Liver (tissue), 9 donors: ENCODE data around the gene POU1F1. TPM values are rescaled to one million over a fixed set of nuclear protein-coding genes. Genes with fewer than 3 reads are reported as not detected.
"Not testable (repeated sequence)": the region's sequence is repeated elsewhere in the genome, so short reads cannot be mapped to it uniquely, and the experiment has no call there.

ENCODE experiments used
- DNase-seq: peaks from one replicate; pipeline ENCODE4 v3.0.0-alpha.2; 2017; ENCODE audit warnings: low spot score
- H3K27ac ChIP-seq, 2 donors: one replicate each; pipeline ENCODE4 v1.7.0; 2013; ENCODE audit warnings: inconsistent platforms in 2 of 2, low read length in 2 of 2, control low read depth in 1 of 2, low read depth in 1 of 2, mild to moderate bottlenecking in 1 of 2
- H3K27me3 ChIP-seq, 4 donors: one replicate each; pipeline versions ENCODE4 v1.6.1 to v1.7.0; 2013; ENCODE audit warnings: low read length in 3 of 4, inconsistent platforms in 1 of 4, mild to moderate bottlenecking in 1 of 4, moderate library complexity in 1 of 4; ENCODE audit not compliant: control insufficient read depth in 4 of 4, insufficient read depth in 4 of 4
- H3K36me3 ChIP-seq, 4 donors: one replicate each; pipeline versions ENCODE4 v1.6.1 to v1.7.0; 2013; ENCODE audit warnings: low read length in 3 of 4, mild to moderate bottlenecking in 3 of 4, low read depth in 1 of 4, moderate library complexity in 1 of 4; ENCODE audit not compliant: control insufficient read depth in 4 of 4, insufficient read depth in 3 of 4
- H3K4me1 ChIP-seq, 4 donors: one replicate each; pipeline versions ENCODE4 v1.6.1 to v1.7.0; 2013; ENCODE audit warnings: low read length in 3 of 4, mild to moderate bottlenecking in 3 of 4, moderate library complexity in 1 of 4; ENCODE audit not compliant: control insufficient read depth in 4 of 4, insufficient read depth in 4 of 4
- H3K4me3 ChIP-seq, 3 donors: one replicate each; pipeline versions ENCODE4 v1.6.1 to v1.7.0; 2013; ENCODE audit warnings: low read length in 3 of 3, control low read depth in 1 of 3, low read depth in 1 of 3, mild to moderate bottlenecking in 1 of 3
- H3K9ac ChIP-seq, 2 donors: one replicate each; pipeline ENCODE4 v1.7.0; 2013; ENCODE audit warnings: low read length in 2 of 2, mild to moderate bottlenecking in 2 of 2, moderate library complexity in 2 of 2, control low read depth in 1 of 2, low read depth in 1 of 2
- H3K9me3 ChIP-seq, 4 donors: one replicate each; pipeline versions ENCODE4 v1.6.1 to v1.7.0; 2013; ENCODE audit warnings: low read length in 3 of 4; ENCODE audit not compliant: control insufficient read depth in 4 of 4
- EGR1 ChIP-seq, 2 donors: IDR thresholded peaks; 2 replicates each; pipeline ENCODE4 v1.6.1; 2016 to 2018; ENCODE audit warnings: antibody characterized with exemption in 2 of 2, low read depth in 2 of 2
- FOXA1 ChIP-seq: IDR thresholded peaks from 2 replicates; pipeline ENCODE4 v1.6.1; 2016; ENCODE audit warnings: antibody characterized with exemption
- GABPA ChIP-seq, 2 donors: IDR thresholded peaks in 1 of 2; conservative IDR thresholded peaks in 1 of 2; 2 replicates each; pipeline ENCODE4 v1.6.1; 2016; ENCODE audit warnings: antibody characterized with exemption in 2 of 2, mild to moderate bottlenecking in 1 of 2, moderate library complexity in 1 of 2
- HNF4A ChIP-seq, 2 donors: conservative IDR thresholded peaks; 2 replicates each; pipeline ENCODE4 v1.6.1; 2016; ENCODE audit warnings: antibody characterized with exemption in 2 of 2, mild to moderate bottlenecking in 2 of 2
- HNF4G ChIP-seq: IDR thresholded peaks from 2 replicates; pipeline ENCODE4 v1.6.1; 2016; ENCODE audit warnings: antibody characterized with exemption
- JUND ChIP-seq, 2 donors: IDR thresholded peaks; 2 replicates each; pipeline ENCODE4 v1.6.1; 2016; ENCODE audit warnings: antibody characterized with exemption in 2 of 2
- MAX ChIP-seq: IDR thresholded peaks from 2 replicates; pipeline ENCODE4 v1.6.1; 2016; ENCODE audit warnings: antibody characterized with exemption
- NR2F2 ChIP-seq: IDR thresholded peaks from 2 replicates; pipeline ENCODE4 v1.6.1; 2016; ENCODE audit warnings: antibody characterized with exemption
- RAD21 ChIP-seq, 2 donors: IDR thresholded peaks; 2 replicates each; pipeline ENCODE4 v1.6.1; 2016; ENCODE audit warnings: antibody characterized with exemption in 2 of 2, mild to moderate bottlenecking in 2 of 2
- REST ChIP-seq: IDR thresholded peaks from 2 replicates; pipeline ENCODE4 v1.6.1; 2016; ENCODE audit warnings: antibody characterized with exemption, mild to moderate bottlenecking
- RXRA ChIP-seq, 2 donors: IDR thresholded peaks; 2 replicates each; pipeline ENCODE4 v1.6.1; 2017 to 2018; ENCODE audit warnings: antibody characterized with exemption in 2 of 2, mild to moderate bottlenecking in 1 of 2
- TAF1 ChIP-seq: conservative IDR thresholded peaks from 2 replicates; pipeline ENCODE4 v1.6.1; 2016; ENCODE audit warnings: antibody characterized with exemption, mild to moderate bottlenecking
- YY1 ChIP-seq: IDR thresholded peaks from 2 replicates; pipeline ENCODE4 v1.6.1; 2016; ENCODE audit warnings: antibody characterized with exemption, mild to moderate bottlenecking
- ZBTB33 ChIP-seq: IDR thresholded peaks from 2 replicates; pipeline ENCODE4 v1.6.1; 2016; ENCODE audit warnings: antibody characterized with exemption
- WGBS: extraction: QIAGEN DNeasy Blood & Tissue Kit; methylation state at CpG from one replicate; pipeline ENCODE4 v1.1.7; 2013; 5-methylcytosine and 5-hydroxymethylcytosine counted together
- polyA plus RNA-seq, 2 donors: library from polyadenylated mRNA; stranded (reverse) in 1 of 2; unstranded in 1 of 2; fragments of 200-250 nt in 1 of 2; fragments of >200 nt in 1 of 2; fragmentation: Nextera tagmentation in 1 of 2; extraction: Ambion mirVana in 1 of 2; gene quantifications; one replicate each; pipeline versions ENCODE4 v1.2.1 to v1.2.3, GENCODE V29; 2013 to 2015
- total RNA-seq, 2 donors: library from RNA; depleted of rRNA; stranded (reverse); fragments of >200 nt; gene quantifications; one replicate each; pipeline ENCODE4 v1.2.3, GENCODE V29; 2014
- donor health status: healthy.
- donor health status: healthy.
- donor health status: healthy.
- donor health status: healthy.
- donor health status: healthy.

Gene POU1F1
- total and polyA plus RNA-seq, 4 donors, result not detected

- Histone ChIP-seq H3K4me3 (no peak overlapping the region), H3K9me3 (no peaks in the 10 kb centered on the region), H3K9ac (no peak overlapping the region), H3K27ac (no peak overlapping the region), H3K27me3 (no peaks in the 10 kb centered on the region), H3K36me3 (peaks cover 0 to 20% (median 14%) of the 10 kb centered on the region in 4 donors), H3K4me1 (no peaks in the 10 kb centered on the region)
- no peak for DNase-seq
- no peak for TF ChIP-seq EGR1 (IDR thresholded peaks at IDR 0.05; ENCODE audit: low read depth in 2 of 2)
- no peak for TF ChIP-seq NR2F2
- TF ChIP-seq HNF4A (conservative IDR thresholded peaks at IDR 0.05), result no peak
- WGBS, result 95% methylated on average over 1 of the region's 1 CpG
These were observed 27.6 kb downstream of the POU1F1 start for GRCh38 chr3:87248831-87249230.

GRCh38 chr3:87248231-87248630 is 28.2 kb downstream of the POU1F1 start:
- H3K9ac ChIP-seq, H3K4me1 ChIP-seq, H3K27ac ChIP-seq, H3K27me3 ChIP-seq, H3K4me3 ChIP-seq, DNase-seq, H3K9me3 ChIP-seq: not testable (repeated sequence)
- 97% methylated on average over 6 of the region's 6 CpGs for WGBS
- peaks cover 0 to 15% (median 9%) of the 10 kb centered on the region in 4 donors for H3K36me3 ChIP-seq

- TF ChIP-seq RXRA (IDR thresholded peaks at IDR 0.05), result no peak
- no peak for TF ChIP-seq RAD21 (IDR thresholded peaks at IDR 0.05)
- TF ChIP-seq JUND (IDR thresholded peaks at IDR 0.05), result no peak
- TF ChIP-seq ZBTB33, result no peak
- TF ChIP-seq GABPA (IDR thresholded peaks at IDR 0.05 in 1 of 2, conservative IDR thresholded peaks at IDR 0.05 in 1 of 2), result no peak
- no peak for TF ChIP-seq MAX
- no peak for TF ChIP-seq TAF1
- no peak for TF ChIP-seq HNF4G
- TF ChIP-seq NR2F2, result no peak
- no peak for TF ChIP-seq YY1
- no peak for TF ChIP-seq FOXA1
- no peak for TF ChIP-seq EGR1 (IDR thresholded peaks at IDR 0.05; ENCODE audit: low read depth in 2 of 2)
- TF ChIP-seq REST, result no peak
- no peak for TF ChIP-seq HNF4A (conservative IDR thresholded peaks at IDR 0.05)
- no peak for DNase-seq
- no peaks in the 10 kb centered on the region for H3K9me3 ChIP-seq
These were observed 29.0 kb downstream of the POU1F1 start for GRCh38 chr3:87247430-87247773.

More at GRCh38 chr3:87247430-87247773, 29.0 kb downstream of the POU1F1 start:
- Histone ChIP-seq H3K4me1 (no peaks in the 10 kb centered on the region), H3K36me3 (peaks cover 0 to 15% (median 6%) of the 10 kb centered on the region in 4 donors), H3K4me3 (no peak overlapping the region), H3K27me3 (no peaks in the 10 kb centered on the region), H3K9ac (no peak overlapping the region), H3K27ac (no peak overlapping the region)
- 91% methylated on average over 1 of the region's 1 CpG for WGBS
